Ovary (tissue), 9 donors: ENCODE data around the gene NDC1. TPM values are rescaled to one million over a fixed set of nuclear protein-coding genes. Genes with fewer than 3 reads are reported as not detected.

Source experiments
- DNase-seq, 5 donors: peaks; one replicate each; pipeline ENCODE4 v3.0.0-alpha.2; 2019 to 2020
- H3K27ac ChIP-seq, 2 donors: fragments of 200-600 bp; one replicate each; pipeline versions ENCODE4 v1.5.1 to v1.8.0; 2019 to 2022
- H3K27me3 ChIP-seq: fragments of 200-600 bp; one replicate; pipeline ENCODE4 v1.8.0; 2022
- H3K36me3 ChIP-seq: fragments of 200-600 bp; sonication (generic); one replicate; pipeline ENCODE4 v1.5.1; 2019
- H3K4me1 ChIP-seq: one replicate; pipeline ENCODE4 v1.8.1; 2013; ENCODE audit warnings: mild to moderate bottlenecking, moderate library complexity; ENCODE audit not compliant: insufficient read depth
- H3K4me3 ChIP-seq: fragments of 200-600 bp; sonication (generic); one replicate; pipeline ENCODE4 v1.5.1; 2017
- H3K9me3 ChIP-seq, 2 donors: fragments of 200-600 bp in 1 of 2; sonication (generic) in 1 of 2; one replicate each; pipeline versions ENCODE4 v1.5.1 to v1.8.1; 2013 to 2019; ENCODE audit warnings: mild to moderate bottlenecking in 1 of 2, moderate library complexity in 1 of 2
- EP300 ChIP-seq: sonication (generic); formaldehyde crosslinking; IDR thresholded peaks from one replicate; pipeline ENCODE4 v1.6.1; 2017; ENCODE audit warnings: antibody characterized with exemption
- POLR2A ChIP-seq: fragments of 450-650 bp; IDR thresholded peaks from one replicate; pipeline ENCODE4 v1.6.1; 2017; ENCODE audit warnings: antibody characterized with exemption, mild to moderate bottlenecking, moderate library complexity
- WGBS, 3 donors: extraction: QIAGEN DNeasy Blood & Tissue Kit in 1 of 3; methylation state at CpG; one replicate each; pipeline versions ENCODE4 v1.1.5 to v1.1.7; 2013 to 2017; 5-methylcytosine and 5-hydroxymethylcytosine counted together
- intact Hi-C, 4 donors: fragments of 100-400 bp; cut with DNase I; formaldehyde crosslinking; loops; one replicate each; pipeline versions ENCODE4 v1.11.0 to v1.15.1; 2022 to 2023
- polyA plus RNA-seq, 2 donors: library from polyadenylated mRNA; stranded (reverse); fragments of 200-250 nt in 1 of 2; fragments of 350-450 nt in 1 of 2; fragmentation: Illumina TruSeq in 1 of 2; extraction: RNeasy Lipid Tissue Mini Kit (QIAGEN cat#74804) in 1 of 2; gene quantifications; one replicate each; pipeline ENCODE4 v1.2.3, GENCODE V29; 2013 to 2014
- total RNA-seq, 7 donors: library from RNA; depleted of rRNA in 2 of 7; stranded (reverse); fragments of >200 nt in 2 of 7; fragmentation: NEBNext Ultra II Directional in 3 of 7; extraction: Animal tissue kit (Norgen Biotek cat#: 25700) in 3 of 7; gene quantifications; one replicate each; pipeline versions ENCODE4 v1.1.0 to v1.2.4, GENCODE V29; 2016 to 2023
- TF ChIP-seq, protein P1 (sequence below), 3 donors: fragments of 450-650 bp in 2 of 3; fragments of 200-600 bp in 1 of 3; IDR thresholded peaks; one replicate each; pipeline versions ENCODE4 v1.5.1 to v1.8.0; 2016 to 2022; ENCODE audit warnings: antibody characterized with exemption in 3 of 3, mild to moderate bottlenecking in 1 of 3
- donor health status: DM: no; HTN: no; CAD: no; lungs with moderate emphysema.
- donor health status: DM: no; HTN: no; CAD: no.
- donor health status: Bipolar disorder and iron deficiency.
- donor health status: DM: yes; HTN: yes; CAD: no.
- donor health status: DM: no; HTN: no; CAD: no.
- donor health status: DM: yes; HTN: yes; CAD: no.

Gene NDC1
- total and polyA plus RNA-seq, 9 donors = 4.3 to 11.9 (median 8.6) TPM

DNA sequence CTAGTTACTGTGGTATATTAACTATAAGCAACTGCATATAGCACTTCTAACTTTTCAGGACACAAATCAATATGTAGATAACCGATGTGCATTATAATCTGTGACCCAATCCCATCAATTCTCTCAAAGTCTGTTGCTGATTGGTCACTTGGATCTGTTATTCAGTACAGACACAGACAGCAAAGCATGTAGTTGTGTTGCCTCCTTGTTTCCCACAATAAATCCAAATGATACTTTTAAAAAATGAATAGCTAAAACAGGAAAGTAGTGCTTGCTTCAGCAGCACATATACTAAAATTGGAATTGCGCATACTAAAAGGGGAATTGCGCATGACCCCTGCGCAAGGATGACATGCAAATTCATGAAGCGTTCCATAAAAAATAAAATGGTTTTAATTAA is 28.1 kb downstream of the NDC1 start:
- DNase-seq = no peak
- Histone ChIP-seq H3K27me3 (no peaks in the 10 kb centered on the region), H3K9me3 (no peaks in the 10 kb centered on the region), H3K27ac (no peak overlapping the region), H3K4me1 (no peaks in the 10 kb centered on the region), H3K4me3 (no peak overlapping the region), H3K36me3 (no peaks in the 10 kb centered on the region)
- 97 to 99% (median 99%) methylated on average over 5 of the region's 5 CpGs for WGBS, 3 donors
- intact Hi-C loops = no loop called here
- no peak for TF ChIP-seq POLR2A
- TF ChIP-seq, protein P1, sequence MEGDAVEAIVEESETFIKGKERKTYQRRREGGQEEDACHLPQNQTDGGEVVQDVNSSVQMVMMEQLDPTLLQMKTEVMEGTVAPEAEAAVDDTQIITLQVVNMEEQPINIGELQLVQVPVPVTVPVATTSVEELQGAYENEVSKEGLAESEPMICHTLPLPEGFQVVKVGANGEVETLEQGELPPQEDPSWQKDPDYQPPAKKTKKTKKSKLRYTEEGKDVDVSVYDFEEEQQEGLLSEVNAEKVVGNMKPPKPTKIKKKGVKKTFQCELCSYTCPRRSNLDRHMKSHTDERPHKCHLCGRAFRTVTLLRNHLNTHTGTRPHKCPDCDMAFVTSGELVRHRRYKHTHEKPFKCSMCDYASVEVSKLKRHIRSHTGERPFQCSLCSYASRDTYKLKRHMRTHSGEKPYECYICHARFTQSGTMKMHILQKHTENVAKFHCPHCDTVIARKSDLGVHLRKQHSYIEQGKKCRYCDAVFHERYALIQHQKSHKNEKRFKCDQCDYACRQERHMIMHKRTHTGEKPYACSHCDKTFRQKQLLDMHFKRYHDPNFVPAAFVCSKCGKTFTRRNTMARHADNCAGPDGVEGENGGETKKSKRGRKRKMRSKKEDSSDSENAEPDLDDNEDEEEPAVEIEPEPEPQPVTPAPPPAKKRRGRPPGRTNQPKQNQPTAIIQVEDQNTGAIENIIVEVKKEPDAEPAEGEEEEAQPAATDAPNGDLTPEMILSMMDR (IDR thresholded peaks at IDR 0.05) = no peak
- no peak for TF ChIP-seq EP300

DNA sequence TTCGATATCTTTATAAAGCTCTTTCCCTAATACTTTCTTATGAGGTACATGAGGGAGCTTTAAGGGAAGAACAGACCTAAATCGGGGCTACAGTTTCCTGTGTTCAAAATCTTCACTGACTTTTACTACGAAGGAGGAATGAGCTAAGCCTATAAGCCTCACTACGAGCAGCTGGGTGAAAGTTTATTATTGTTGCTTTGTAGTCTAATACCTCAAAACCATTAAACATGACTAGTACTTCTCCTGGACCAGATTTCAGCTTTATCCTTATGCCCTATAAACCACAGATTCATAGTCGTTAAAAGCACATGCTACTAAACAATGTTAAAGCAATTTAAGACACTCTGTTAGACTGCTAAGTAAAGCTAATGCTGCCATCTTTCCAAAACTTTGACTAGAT is 30.2 kb downstream of the NDC1 start:
- intact Hi-C loops = no loop called here

DNA sequence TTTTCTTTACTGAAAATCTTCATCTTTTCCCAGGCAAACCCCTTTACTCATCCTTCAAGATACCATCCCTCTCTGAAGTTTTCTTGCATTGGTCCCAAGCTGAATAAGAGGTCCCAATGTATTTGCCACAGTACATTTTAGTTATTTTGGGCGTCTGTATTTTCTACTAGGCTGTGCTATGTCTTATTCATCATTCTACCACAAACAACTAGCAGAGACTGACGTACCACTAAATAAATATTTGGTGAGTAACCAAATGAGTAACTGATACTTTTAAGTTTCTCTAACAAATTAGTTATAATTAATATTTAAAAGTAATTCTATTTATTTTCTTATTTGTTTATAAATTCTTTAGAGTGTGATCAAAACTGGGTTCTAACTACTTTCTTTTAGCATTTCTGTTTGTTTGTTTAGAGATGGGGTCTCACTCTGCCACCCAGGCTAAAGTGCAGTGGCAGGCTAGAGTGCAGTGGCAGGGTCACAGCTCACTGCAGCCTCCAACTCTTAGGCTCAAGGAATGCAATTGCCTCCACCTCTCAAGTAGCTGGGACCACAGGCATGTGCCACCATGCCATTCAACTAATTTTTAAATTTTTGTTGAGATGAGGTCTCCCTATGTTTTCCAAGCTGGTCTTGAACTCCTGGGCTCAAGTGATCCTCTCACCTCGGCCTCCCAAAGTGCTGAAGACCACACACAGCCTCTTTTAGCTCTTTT is 33.1 kb downstream of the NDC1 start:
- 95 to 97% (median 96%) methylated on average over 3 of the region's 3 CpGs for WGBS, 3 donors
- Histone ChIP-seq H3K27ac (no peak overlapping the region), H3K36me3 (no peaks in the 10 kb centered on the region), H3K4me3 (no peak overlapping the region), H3K27me3 (no peaks in the 10 kb centered on the region), H3K9me3 (no peaks in the 10 kb centered on the region), H3K4me1 (no peaks in the 10 kb centered on the region)
- intact Hi-C loops = no loop called here
- no peak for DNase-seq
- TF ChIP-seq POLR2A (no peak), EP300 (no peak)
- TF ChIP-seq, protein P1 (IDR thresholded peaks at IDR 0.05) = no peak

More for the DNA sequence above, 30.2 kb downstream of the NDC1 start:
- H3K27me3 ChIP-seq = no peaks in the 10 kb centered on the region
- no peaks in the 10 kb centered on the region for H3K9me3 ChIP-seq
- H3K4me3 ChIP-seq = no peak overlapping the region
- no peak for DNase-seq
- no peaks in the 10 kb centered on the region for H3K36me3 ChIP-seq
- TF ChIP-seq POLR2A (no peak), EP300 (no peak)
- TF ChIP-seq, protein P1 (IDR thresholded peaks at IDR 0.05) = no peak
- H3K27ac ChIP-seq = no peak overlapping the region
- 24 to 60% (median 25%) methylated on average over 5 of the region's 5 CpGs for WGBS, 3 donors
- H3K4me1 ChIP-seq = no peaks in the 10 kb centered on the region

DNA sequence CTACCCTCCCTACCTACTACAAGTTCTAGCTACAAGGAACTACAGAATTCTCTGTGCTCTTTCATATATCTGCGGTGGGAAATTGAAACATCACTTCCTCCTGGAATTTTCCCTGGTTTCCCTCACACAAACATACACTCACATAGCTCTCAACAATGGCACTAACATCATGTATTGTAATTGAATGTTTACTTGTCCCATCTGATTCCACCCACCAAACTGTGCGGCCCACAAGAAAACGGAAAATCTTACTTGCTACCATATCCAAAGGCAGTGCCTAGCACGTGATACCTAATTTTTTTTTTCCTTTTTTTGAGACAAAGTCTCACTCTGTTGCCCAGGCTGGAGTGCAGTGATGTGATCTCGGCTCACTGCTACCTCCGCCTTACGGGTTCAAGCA is 33.9 kb downstream of the NDC1 start:
- H3K4me1 ChIP-seq = no peaks in the 10 kb centered on the region
- 97 to 99% (median 97%) methylated on average over 7 of the region's 7 CpGs for WGBS, 3 donors

More for the DNA sequence above, 33.9 kb downstream of the NDC1 start:
- H3K36me3 ChIP-seq = no peaks in the 10 kb centered on the region
- no peak for TF ChIP-seq POLR2A
- no peak for TF ChIP-seq EP300
- TF ChIP-seq, protein P1 (IDR thresholded peaks at IDR 0.05) = no peak
- no peaks in the 10 kb centered on the region for H3K27me3 ChIP-seq
- intact Hi-C loops = no loop called here
- no peak overlapping the region for H3K4me3 ChIP-seq
- H3K9me3 ChIP-seq = no peaks in the 10 kb centered on the region
- H3K27ac ChIP-seq = no peak overlapping the region
- DNase-seq = no peak
